Measurements from ENCODE around the gene ALPL. TPM values are rescaled to one million over a fixed set of nuclear protein-coding genes. Genes with fewer than 3 reads are reported as not detected.

The ALPL gene
- total and polyA plus RNA-seq, 4 donors: 3.3 to 93.1 (median 40.7) TPM

DNA sequence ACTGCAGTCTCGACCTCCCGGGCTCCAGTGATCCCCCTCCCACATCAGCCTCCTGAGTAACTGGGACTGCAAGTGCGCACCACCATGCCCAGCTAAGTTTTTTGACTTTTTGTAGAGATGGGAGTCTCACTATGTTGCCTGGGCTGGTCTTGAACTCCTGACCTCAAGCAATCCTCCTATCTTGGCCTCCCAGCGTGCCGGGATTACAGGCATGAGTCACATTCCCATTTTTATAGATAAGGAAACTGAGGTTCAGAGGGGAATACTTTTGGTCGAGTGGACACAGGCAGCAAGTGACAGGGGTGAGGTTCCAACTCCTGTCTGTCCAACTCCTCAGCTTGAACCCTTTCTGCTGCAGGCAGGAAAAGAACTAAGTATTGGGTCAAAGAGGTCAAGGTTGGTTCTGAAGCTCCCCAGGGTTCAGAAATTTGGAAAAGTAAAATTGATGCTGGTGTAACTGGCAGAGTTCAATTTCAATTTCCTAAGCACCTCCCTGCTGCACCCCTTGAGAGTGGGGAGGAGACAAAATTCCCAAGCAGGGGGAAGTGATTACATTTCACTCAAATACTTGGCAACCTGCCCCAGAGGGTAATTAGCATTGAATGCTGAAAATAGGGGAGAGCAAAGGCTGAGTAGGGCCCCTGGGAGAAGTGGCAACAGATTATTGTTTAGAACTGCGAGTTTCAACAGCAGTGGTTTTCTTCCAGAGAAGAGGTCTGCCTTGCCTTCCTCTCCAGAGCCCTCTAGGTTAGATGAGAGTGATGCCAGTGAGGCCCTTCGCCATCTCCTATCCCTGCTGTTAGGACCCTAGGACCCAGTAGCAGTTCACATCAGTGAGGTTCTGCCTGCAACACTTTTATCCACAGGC, 17.5 kb upstream of the ALPL start:
- no peak for DNase-seq (ENCODE audit: low spot score)
- 56% methylated on average over 8 of the region's 8 CpGs for WGBS
- H3K27ac ChIP-seq (ENCODE audit: low read depth in 1 of 2, low read length in 2 of 2): no peak overlapping the region
- no peaks in the 10 kb centered on the region for H3K36me3 ChIP-seq (ENCODE audit: control insufficient read depth in 4 of 4, insufficient read depth in 3 of 4, low read depth in 1 of 4, low read length in 3 of 4)
- H3K4me3 ChIP-seq (ENCODE audit: low read depth in 1 of 3, low read length in 3 of 3): no peak overlapping the region
- no peak overlapping the region for H3K9ac ChIP-seq (ENCODE audit: low read depth in 1 of 2, low read length in 2 of 2)
- H3K4me1 ChIP-seq (ENCODE audit: control insufficient read depth in 4 of 4, insufficient read depth in 4 of 4, low read length in 3 of 4): no peaks in the 10 kb centered on the region
- H3K9me3 ChIP-seq (ENCODE audit: control insufficient read depth in 4 of 4, low read length in 3 of 4): no peaks in the 10 kb centered on the region
- TF ChIP-seq TAF1 (conservative IDR thresholded peaks at IDR 0.05): no peak
- TF ChIP-seq HNF4A (conservative IDR thresholded peaks at IDR 0.05): no peak
- TF ChIP-seq, protein P1, sequence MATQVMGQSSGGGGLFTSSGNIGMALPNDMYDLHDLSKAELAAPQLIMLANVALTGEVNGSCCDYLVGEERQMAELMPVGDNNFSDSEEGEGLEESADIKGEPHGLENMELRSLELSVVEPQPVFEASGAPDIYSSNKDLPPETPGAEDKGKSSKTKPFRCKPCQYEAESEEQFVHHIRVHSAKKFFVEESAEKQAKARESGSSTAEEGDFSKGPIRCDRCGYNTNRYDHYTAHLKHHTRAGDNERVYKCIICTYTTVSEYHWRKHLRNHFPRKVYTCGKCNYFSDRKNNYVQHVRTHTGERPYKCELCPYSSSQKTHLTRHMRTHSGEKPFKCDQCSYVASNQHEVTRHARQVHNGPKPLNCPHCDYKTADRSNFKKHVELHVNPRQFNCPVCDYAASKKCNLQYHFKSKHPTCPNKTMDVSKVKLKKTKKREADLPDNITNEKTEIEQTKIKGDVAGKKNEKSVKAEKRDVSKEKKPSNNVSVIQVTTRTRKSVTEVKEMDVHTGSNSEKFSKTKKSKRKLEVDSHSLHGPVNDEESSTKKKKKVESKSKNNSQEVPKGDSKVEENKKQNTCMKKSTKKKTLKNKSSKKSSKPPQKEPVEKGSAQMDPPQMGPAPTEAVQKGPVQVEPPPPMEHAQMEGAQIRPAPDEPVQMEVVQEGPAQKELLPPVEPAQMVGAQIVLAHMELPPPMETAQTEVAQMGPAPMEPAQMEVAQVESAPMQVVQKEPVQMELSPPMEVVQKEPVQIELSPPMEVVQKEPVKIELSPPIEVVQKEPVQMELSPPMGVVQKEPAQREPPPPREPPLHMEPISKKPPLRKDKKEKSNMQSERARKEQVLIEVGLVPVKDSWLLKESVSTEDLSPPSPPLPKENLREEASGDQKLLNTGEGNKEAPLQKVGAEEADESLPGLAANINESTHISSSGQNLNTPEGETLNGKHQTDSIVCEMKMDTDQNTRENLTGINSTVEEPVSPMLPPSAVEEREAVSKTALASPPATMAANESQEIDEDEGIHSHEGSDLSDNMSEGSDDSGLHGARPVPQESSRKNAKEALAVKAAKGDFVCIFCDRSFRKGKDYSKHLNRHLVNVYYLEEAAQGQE (IDR thresholded peaks at IDR 0.05): no peak
- TF ChIP-seq FOXA1 (IDR thresholded peaks at IDR 0.05): no peak
- no peak for TF ChIP-seq HNF4G (IDR thresholded peaks at IDR 0.05)
- TF ChIP-seq NR2F2 (IDR thresholded peaks at IDR 0.05): no peak
- TF ChIP-seq GABPA (IDR thresholded peaks at IDR 0.05 in 1 of 2, conservative IDR thresholded peaks at IDR 0.05 in 1 of 2): no peak
- TF ChIP-seq, protein P2, sequence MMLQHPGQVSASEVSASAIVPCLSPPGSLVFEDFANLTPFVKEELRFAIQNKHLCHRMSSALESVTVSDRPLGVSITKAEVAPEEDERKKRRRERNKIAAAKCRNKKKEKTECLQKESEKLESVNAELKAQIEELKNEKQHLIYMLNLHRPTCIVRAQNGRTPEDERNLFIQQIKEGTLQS (IDR thresholded peaks at IDR 0.05): no peak
- TF ChIP-seq FOXA2 (IDR thresholded peaks at IDR 0.05): no peak
- no peak for TF ChIP-seq RXRA (IDR thresholded peaks at IDR 0.05)
- TF ChIP-seq YY1 (IDR thresholded peaks at IDR 0.05): no peak
- no peaks in the 10 kb centered on the region for H3K27me3 ChIP-seq (ENCODE audit: control insufficient read depth in 4 of 4, insufficient read depth in 4 of 4, low read length in 3 of 4)

DNA sequence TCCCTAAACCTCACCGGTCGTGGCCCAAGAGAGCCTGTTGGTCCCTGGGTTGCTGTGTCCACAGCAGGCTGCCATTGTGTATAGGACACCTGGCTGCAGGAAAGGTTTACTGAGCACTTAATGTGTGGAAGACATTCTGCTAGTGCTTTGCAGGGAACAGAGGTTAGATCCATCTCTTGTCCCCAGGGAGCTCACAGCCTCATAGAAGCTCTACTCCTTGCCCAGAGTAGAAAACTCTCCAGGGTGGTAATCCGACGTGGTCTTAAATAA, 16.9 kb upstream of the ALPL start:
- WGBS: 50% methylated on average over 4 of the region's 4 CpGs
- Histone ChIP-seq H3K36me3 (ENCODE audit: control insufficient read depth in 4 of 4, insufficient read depth in 3 of 4, low read depth in 1 of 4, low read length in 3 of 4) (no peaks in the 10 kb centered on the region), H3K27ac (ENCODE audit: low read depth in 1 of 2, low read length in 2 of 2) (no peak overlapping the region), H3K4me3 (ENCODE audit: low read depth in 1 of 3, low read length in 3 of 3) (no peak overlapping the region), H3K27me3 (ENCODE audit: control insufficient read depth in 4 of 4, insufficient read depth in 4 of 4, low read length in 3 of 4) (no peaks in the 10 kb centered on the region), H3K9me3 (ENCODE audit: control insufficient read depth in 4 of 4, low read length in 3 of 4) (no peaks in the 10 kb centered on the region), H3K4me1 (ENCODE audit: control insufficient read depth in 4 of 4, insufficient read depth in 4 of 4, low read length in 3 of 4) (no peaks in the 10 kb centered on the region), H3K9ac (ENCODE audit: low read depth in 1 of 2, low read length in 2 of 2) (no peak overlapping the region)
- TF ChIP-seq NR2F2 (IDR thresholded peaks at IDR 0.05) (no peak), TAF1 (conservative IDR thresholded peaks at IDR 0.05) (no peak), HNF4A (conservative IDR thresholded peaks at IDR 0.05) (no peak), EGR1 (IDR thresholded peaks at IDR 0.05; ENCODE audit: low read depth in 2 of 2) (no peak)
- TF ChIP-seq, protein P3, sequence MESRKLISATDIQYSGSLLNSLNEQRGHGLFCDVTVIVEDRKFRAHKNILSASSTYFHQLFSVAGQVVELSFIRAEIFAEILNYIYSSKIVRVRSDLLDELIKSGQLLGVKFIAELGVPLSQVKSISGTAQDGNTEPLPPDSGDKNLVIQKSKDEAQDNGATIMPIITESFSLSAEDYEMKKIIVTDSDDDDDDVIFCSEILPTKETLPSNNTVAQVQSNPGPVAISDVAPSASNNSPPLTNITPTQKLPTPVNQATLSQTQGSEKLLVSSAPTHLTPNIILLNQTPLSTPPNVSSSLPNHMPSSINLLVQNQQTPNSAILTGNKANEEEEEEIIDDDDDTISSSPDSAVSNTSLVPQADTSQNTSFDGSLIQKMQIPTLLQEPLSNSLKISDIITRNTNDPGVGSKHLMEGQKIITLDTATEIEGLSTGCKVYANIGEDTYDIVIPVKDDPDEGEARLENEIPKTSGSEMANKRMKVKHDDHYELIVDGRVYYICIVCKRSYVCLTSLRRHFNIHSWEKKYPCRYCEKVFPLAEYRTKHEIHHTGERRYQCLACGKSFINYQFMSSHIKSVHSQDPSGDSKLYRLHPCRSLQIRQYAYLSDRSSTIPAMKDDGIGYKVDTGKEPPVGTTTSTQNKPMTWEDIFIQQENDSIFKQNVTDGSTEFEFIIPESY (IDR thresholded peaks at IDR 0.05): no peak
- no peak for DNase-seq (ENCODE audit: low spot score)

Data from liver (tissue), 9 donors.